NOMO-1 treated with DMSO at 0.1 percent for 48 hours (cell line): ENCODE measurements around the gene CCDC170.
"Not testable (repeated sequence)": the region's sequence is repeated elsewhere in the genome, so short reads cannot be mapped to it uniquely, and the experiment has no call there.

Source experiments
- DNase-seq: peaks from one replicate; lab custom pipeline; 2025; ENCODE audit not compliant: unreplicated experiment; lab: John Stamatoyannopoulos, UW

The CCDC170 gene

DNA sequence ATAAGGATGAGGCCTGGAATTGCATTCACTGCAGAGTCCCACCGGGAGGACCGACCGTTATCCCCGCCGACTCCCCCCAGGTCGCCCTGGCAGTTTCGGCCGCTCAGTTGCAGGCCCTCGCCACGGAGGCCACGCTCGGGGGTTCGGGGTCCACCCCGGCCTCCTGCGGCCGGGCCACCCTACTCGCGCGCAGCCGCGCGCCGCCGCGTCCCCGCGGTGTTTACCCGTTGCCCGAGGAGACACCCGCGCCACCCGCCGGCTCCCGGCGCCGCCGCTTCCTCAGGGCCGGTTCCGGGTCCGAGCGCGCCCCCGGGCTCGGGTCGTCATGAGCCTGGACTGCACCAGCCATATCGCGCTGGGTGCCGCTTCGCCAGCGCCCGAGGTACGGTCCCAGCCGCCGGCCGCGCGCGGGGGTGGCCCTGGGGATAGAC is at the start of gene CCDC170:
TSS of gene CCDC170 (plus strand) at position 214 of the 431 bp plus-strand sequence. CDS start at position 326, 112 bp downstream.
- peak; percentile 14 for DNase-seq

GRCh38 chr6:151445482-151445881 is 48.3 kb upstream of the CCDC170 start:
- DNase-seq, result no peak

DNA sequence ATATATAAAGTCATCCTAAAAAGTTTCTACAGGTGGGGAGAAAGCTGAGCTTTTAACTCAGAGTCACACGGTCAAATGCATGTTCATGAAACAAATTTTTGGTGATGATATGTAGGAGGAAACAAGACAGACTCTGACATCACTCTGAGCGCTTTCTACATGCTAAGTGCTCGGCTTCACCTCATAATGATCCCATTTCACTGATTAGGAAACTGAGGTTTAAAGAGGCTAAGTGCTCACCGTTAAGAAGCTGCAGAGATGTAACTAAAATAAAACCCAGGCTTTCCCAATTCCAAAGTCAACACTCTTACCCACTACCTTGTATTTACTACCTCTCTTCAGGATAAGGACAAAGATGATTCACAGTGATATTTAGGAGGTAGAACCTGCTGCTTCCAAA is 46.6 kb upstream of the CCDC170 start:
- DNase-seq, result no peak

- DNase-seq, result no peak
Measured at GRCh38 chr6:151448623-151449022, 45.2 kb upstream of the CCDC170 start.

- DNase-seq, result not testable (repeated sequence)
Measured at GRCh38 chr6:151450928-151451327, 42.9 kb upstream of the CCDC170 start.

- no peak for DNase-seq
Measured at GRCh38 chr6:151451417-151451949, 42.3 kb upstream of the CCDC170 start.

DNA sequence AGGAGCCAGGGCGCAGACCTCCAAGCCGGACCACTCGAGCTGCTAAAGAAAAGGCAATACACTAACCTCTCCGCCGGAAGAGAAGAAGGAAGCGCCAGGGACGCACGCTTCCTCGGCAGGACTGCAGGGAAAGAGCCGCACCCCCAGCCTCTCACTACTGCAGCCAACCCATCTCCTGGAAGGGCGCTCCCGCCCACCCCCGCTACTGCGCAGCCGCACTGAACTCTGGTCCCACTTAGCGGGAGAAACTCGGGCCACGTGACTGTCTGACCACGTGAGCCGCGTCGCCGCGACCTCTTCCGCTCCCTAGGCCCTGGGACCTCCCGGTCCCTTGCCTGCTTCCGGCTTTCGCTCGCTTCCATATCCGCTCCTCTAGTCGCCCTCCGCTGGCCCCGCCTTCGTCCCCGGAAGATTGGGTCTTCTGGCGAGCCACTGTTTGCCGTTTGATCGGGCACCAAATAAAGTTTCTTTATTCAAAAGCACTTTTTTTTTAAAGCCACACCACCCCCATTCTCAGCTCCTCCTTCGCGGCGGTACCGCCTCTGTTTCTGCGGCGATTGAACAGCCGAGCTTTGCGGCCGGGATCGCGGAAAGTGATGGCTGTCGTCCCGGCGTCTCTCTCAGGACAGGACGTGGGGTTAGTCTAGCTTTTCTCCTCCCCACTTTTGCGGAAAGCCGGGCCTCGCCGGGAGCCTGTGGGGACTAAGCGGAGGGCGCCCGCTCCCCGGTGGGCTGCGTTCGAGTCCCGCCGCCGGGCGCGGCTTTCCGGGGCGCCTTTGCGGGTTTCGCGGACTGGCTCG is 41.7 kb upstream of the CCDC170 start, which contains the start of gene RMND1:
TSS of gene RMND1 (minus strand) at position 177 of the 800 bp plus-strand sequence. CDS start 6,315 bp downstream, outside the sequence.
- peak; percentile 100 for DNase-seq

DNA sequence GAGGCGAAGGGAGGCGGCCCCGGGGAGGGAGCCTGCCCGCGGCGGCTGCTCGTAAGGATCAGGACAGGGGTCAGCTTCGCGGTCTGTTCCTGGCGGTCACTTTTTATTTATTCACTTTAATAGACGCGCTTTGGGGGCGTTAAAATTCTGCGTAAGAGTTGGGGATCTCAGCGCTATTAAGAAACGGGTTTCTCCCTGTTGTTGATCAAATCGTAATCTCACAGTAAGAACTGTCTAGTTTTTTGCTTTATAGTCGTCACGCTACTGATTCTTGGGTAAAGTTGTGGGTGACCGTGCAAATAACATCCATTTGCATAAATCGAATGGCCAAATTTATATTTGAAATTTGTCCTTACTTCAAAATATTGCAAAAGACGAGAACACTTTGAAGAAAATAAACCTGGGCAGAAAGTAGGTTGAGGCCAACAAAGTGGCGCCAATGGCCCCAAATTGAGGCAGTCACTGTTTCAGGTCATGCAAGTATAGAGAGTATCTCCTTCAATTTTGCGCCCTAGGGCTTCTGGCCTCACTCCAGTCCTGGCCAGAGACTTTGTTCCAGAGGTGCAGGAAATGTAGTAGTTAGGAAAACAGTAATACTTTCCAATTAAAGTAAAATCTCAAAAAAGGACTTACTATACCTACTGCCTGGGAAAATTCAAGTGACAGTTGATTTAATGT is 40.9 kb upstream of the CCDC170 start:
- no peak for DNase-seq

GRCh38 chr6:151455751-151456398 is 37.9 kb upstream of the CCDC170 start:
- not testable (repeated sequence) for DNase-seq

- DNase-seq, result no peak
Measured at GRCh38 chr6:151461673-151462072, 32.1 kb upstream of the CCDC170 start.

DNA sequence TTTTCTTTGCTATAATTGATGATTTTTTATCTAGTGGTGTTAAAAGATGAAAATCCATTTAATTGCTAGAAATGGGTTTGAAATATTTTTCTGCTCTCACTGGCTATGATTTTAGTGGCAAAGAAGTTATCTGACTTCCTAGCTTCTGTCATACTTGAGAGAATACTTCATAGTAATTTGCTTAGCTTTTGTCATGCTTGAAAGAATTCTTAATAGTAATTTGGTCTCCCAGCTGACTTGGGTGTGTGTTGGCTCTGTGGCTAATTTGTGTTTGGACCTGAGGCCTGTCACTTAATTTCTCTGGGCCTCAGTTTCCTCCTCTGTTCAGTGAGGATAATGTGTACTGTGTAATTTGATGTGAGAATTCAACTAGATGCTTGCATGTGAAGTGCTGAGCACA is 29.1 kb upstream of the CCDC170 start:
- no peak for DNase-seq

DNA sequence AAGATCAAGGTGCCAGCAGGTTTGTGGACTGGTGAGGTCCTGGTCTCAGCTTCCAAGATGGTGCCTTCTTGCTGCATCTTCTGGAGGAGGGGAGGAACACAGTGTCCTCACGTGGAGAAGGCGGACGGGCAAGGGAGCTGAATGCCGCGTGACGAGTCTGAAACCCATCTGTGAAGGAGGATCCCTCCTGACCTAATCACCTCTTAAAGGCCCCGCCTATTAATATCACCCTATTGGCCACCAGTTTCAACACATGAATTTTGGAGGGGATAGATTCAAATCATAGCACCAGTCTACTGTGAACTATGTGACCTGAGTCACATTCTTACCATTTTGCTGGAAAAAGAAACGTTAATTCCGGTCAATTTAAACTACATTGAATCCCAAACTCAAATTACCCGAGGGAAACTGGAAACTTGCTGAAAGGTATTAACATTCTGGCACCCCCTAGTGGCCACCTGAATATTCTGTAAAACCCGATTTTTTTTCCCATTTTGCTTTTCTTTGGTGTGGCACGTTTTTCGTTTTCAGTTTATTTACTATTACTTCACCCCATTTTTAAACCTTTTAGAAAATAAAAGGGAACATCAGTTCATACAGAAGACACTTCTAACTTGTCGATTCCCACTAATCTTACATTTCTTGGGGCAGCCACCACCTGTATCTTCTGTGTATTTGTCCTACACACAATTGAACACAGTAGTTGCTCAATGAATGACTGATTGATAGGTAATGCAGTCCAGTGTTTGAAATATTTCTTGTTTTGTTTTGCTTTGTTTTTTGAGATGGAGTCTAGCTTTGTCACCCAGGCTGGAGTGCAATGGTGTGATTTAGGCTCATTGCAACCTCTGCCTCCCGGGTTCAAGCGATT is 17.9 kb upstream of the CCDC170 start:
- DNase-seq, result peak; percentile 35

- no peak for DNase-seq
Measured at GRCh38 chr6:151477726-151478125, 16.1 kb upstream of the CCDC170 start.

DNA sequence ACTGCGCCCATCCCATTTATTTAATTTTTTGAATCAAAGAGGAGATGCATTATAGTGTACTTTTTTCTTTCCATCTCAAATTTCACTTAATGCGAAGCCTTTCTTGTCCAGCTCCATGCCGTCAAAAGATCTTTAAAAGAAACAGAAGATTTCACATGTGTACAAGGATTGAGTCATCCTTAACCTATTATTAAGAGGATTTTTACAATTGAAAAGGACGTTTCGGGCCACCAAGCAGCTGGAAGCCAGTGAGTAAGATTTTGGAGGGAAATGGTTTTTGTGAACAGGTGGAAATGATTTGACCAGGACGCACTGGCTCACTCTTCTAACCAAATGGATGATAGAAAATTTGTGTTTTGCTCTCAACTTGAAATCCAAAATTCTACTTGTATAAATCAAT is 15.1 kb upstream of the CCDC170 start:
- DNase-seq, result no peak

- peak; percentile 57 for DNase-seq
Measured at GRCh38 chr6:151481786-151482185, 12.0 kb upstream of the CCDC170 start.

- peak; percentile 43 for DNase-seq
Measured at GRCh38 chr6:151482290-151482689, 11.5 kb upstream of the CCDC170 start.

- DNase-seq, result no peak
Measured at GRCh38 chr6:151483994-151484393, 9.8 kb upstream of the CCDC170 start.

- DNase-seq, result no peak
Measured at GRCh38 chr6:151488226-151488625, 5.6 kb upstream of the CCDC170 start.

- DNase-seq, result no peak
Measured at GRCh38 chr6:151490996-151491395, 2.8 kb upstream of the CCDC170 start.

GRCh38 chr6:151493161-151493803 is 535 bp upstream of the CCDC170 start:
- DNase-seq, result no peak
